Gastroesophageal sphincter (tissue), 3 donors: ENCODE measurements around the gene MAP3K9.

Experiments used
- POLR2AphosphoS5 ChIP-seq: sonication (generic); formaldehyde crosslinking; IDR thresholded peaks from one replicate; pipeline ENCODE4 v1.6.1; 2017; ENCODE audit warnings: antibody characterized with exemption
- TF ChIP-seq, protein P1 (sequence below), 4 experiments: fragments of 200-600 bp in 2 of 4; fragments of 450-650 bp in 2 of 4; sonication (generic) in 1 of 4; IDR thresholded peaks; one replicate each; pipeline ENCODE4 v1.5.1; 2017 to 2019; ENCODE audit warnings: antibody characterized with exemption in 4 of 4, mild to moderate bottlenecking in 2 of 4, moderate library complexity in 2 of 4

- TF ChIP-seq, protein P1, sequence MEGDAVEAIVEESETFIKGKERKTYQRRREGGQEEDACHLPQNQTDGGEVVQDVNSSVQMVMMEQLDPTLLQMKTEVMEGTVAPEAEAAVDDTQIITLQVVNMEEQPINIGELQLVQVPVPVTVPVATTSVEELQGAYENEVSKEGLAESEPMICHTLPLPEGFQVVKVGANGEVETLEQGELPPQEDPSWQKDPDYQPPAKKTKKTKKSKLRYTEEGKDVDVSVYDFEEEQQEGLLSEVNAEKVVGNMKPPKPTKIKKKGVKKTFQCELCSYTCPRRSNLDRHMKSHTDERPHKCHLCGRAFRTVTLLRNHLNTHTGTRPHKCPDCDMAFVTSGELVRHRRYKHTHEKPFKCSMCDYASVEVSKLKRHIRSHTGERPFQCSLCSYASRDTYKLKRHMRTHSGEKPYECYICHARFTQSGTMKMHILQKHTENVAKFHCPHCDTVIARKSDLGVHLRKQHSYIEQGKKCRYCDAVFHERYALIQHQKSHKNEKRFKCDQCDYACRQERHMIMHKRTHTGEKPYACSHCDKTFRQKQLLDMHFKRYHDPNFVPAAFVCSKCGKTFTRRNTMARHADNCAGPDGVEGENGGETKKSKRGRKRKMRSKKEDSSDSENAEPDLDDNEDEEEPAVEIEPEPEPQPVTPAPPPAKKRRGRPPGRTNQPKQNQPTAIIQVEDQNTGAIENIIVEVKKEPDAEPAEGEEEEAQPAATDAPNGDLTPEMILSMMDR (IDR thresholded peaks at IDR 0.05) = no peak
- no peak for TF ChIP-seq POLR2AphosphoS5
Measured at GRCh38 chr14:70699646-70700045, 109.7 kb downstream of the MAP3K9 start.
